HG03460 (cell line): ENCODE results near the gene FNBP1.
"Not testable (repeated sequence)": the region's sequence is repeated elsewhere in the genome, so short reads cannot be mapped to it uniquely, and the experiment has no call there.

ENCODE experiments used
- ATAC-seq: cut with Tn5 transposase; IDR thresholded peaks from one replicate; pipeline ENCODE4 v1.9.1; 2021; ENCODE audit not compliant: unreplicated experiment

FNBP1 gene

GRCh38 chr9:129995409-129996160, 47.4 kb downstream of the FNBP1 start:
- no peak for ATAC-seq

GRCh38 chr9:129994882-129995281, 48.1 kb downstream of the FNBP1 start:
- ATAC-seq: no peak

- not testable (repeated sequence) for ATAC-seq
Observed at GRCh38 chr9:129991139-129991538, 51.9 kb downstream of the FNBP1 start.

GRCh38 chr9:129990269-129991010, 52.5 kb downstream of the FNBP1 start:
- ATAC-seq: no peak

- no peak for ATAC-seq
Observed at GRCh38 chr9:129989740-129990139, 53.2 kb downstream of the FNBP1 start.

GRCh38 chr9:129989362-129989708, 53.7 kb downstream of the FNBP1 start:
- ATAC-seq: no peak

GRCh38 chr9:129988607-129989361, 54.2 kb downstream of the FNBP1 start:
- ATAC-seq: peak; percentile 66

- ATAC-seq: no peak
Observed at GRCh38 chr9:129987941-129988340, 55.0 kb downstream of the FNBP1 start.

GRCh38 chr9:129987047-129987446, 55.9 kb downstream of the FNBP1 start:
- no peak for ATAC-seq

- ATAC-seq: not testable (repeated sequence)
Observed at GRCh38 chr9:129984589-129984988, 58.4 kb downstream of the FNBP1 start.

- no peak for ATAC-seq
Observed at GRCh38 chr9:129983891-129984290, 59.1 kb downstream of the FNBP1 start.

- ATAC-seq: no peak
Observed at GRCh38 chr9:129981180-129981907, 61.6 kb downstream of the FNBP1 start.

- ATAC-seq: not testable (repeated sequence)
Observed at GRCh38 chr9:129980224-129980623, 62.8 kb downstream of the FNBP1 start.

GRCh38 chr9:129979071-129979745, 63.8 kb downstream of the FNBP1 start:
- no peak for ATAC-seq

- no peak for ATAC-seq
Observed at GRCh38 chr9:129972816-129973215, 70.2 kb downstream of the FNBP1 start.

GRCh38 chr9:129968690-129969485, 74.1 kb downstream of the FNBP1 start:
- no peak for ATAC-seq

GRCh38 chr9:129964901-129965734, 77.9 kb downstream of the FNBP1 start:
- no peak for ATAC-seq

GRCh38 chr9:129962889-129963703, 79.9 kb downstream of the FNBP1 start:
- peak; percentile 87 for ATAC-seq
